ENCODE data around the gene CFAP45.
"Not testable (repeated sequence)": the region's sequence is repeated elsewhere in the genome, so short reads cannot be mapped to it uniquely, and the experiment has no call there.

CFAP45 gene

GRCh38 chr1:159900755-159901360, 893 bp upstream of the CFAP45 start:
- DNase-seq, result no peak

GRCh38 chr1:159899634-159900033, 331 bp downstream of the CFAP45 start:
- not testable (repeated sequence) for DNase-seq

- no peak for DNase-seq
Observed at GRCh38 chr1:159898527-159898926, 1.4 kb downstream of the CFAP45 start.

GRCh38 chr1:159897962-159898361, 2.0 kb downstream of the CFAP45 start:
- no peak for DNase-seq

- no peak for DNase-seq
Observed at GRCh38 chr1:159896546-159896930, 3.4 kb downstream of the CFAP45 start.

GRCh38 chr1:159895836-159896545, 4.0 kb downstream of the CFAP45 start:
- DNase-seq, result no peak

GRCh38 chr1:159895286-159895685, 4.7 kb downstream of the CFAP45 start:
- no peak for DNase-seq

GRCh38 chr1:159892944-159893343, 7.0 kb downstream of the CFAP45 start:
- no peak for DNase-seq

GRCh38 chr1:159891275-159892157, 8.4 kb downstream of the CFAP45 start:
- DNase-seq, result peak; percentile 63 to 66

GRCh38 chr1:159890390-159890789, 9.6 kb downstream of the CFAP45 start:
- no peak for DNase-seq

GRCh38 chr1:159889821-159890252, 10.1 kb downstream of the CFAP45 start:
- DNase-seq, result no peak

- DNase-seq, result no peak
Observed at GRCh38 chr1:159889202-159889601, 10.8 kb downstream of the CFAP45 start.

- no peak for DNase-seq
Observed at GRCh38 chr1:159884296-159884695, 15.7 kb downstream of the CFAP45 start.

GRCh38 chr1:159883134-159883533, 16.8 kb downstream of the CFAP45 start:
- no peak for DNase-seq

- no peak for DNase-seq
Observed at GRCh38 chr1:159882527-159882862, 17.5 kb downstream of the CFAP45 start.

GRCh38 chr1:159881622-159882526, 18.1 kb downstream of the CFAP45 start:
- peak; percentile 9 to 23 for DNase-seq

- DNase-seq, result no peak
Observed at GRCh38 chr1:159880430-159880829, 19.5 kb downstream of the CFAP45 start.

GRCh38 chr1:159879977-159880376, 20.0 kb downstream of the CFAP45 start:
- no peak for DNase-seq

- no peak for DNase-seq
Observed at GRCh38 chr1:159879136-159879535, 20.8 kb downstream of the CFAP45 start.

GRCh38 chr1:159877695-159878444, 22.1 kb downstream of the CFAP45 start:
- DNase-seq, result no peak

- no peak for DNase-seq
Observed at GRCh38 chr1:159873530-159874143, 26.3 kb downstream of the CFAP45 start.
